GM12891 (cell line): ENCODE data around the gene PXK.

Source experiments
- DNase-seq: peaks from one replicate; pipeline ENCODE4 v3.0.0; 2011; ENCODE audit warnings: low spot score; ENCODE audit not compliant: insufficient read length
- FAIRE-seq: peaks from 2 replicates; lab custom pipeline; 2011; peaks lifted over from hg19 to GRCh38; lab: Jason Lieb, UNC
- PAX5 ChIP-seq: IDR thresholded peaks from 2 replicates; pipeline ENCODE4 v1.6.1; 2011; ENCODE audit warnings: low read length, moderate library complexity, mild to moderate bottlenecking; ENCODE audit not compliant: insufficient read depth, severe bottlenecking
- POLR2A ChIP-seq: IDR thresholded peaks from 2 replicates; pipeline ENCODE4 v1.6.1; 2011; ENCODE audit warnings: low read depth, low read length, control low read depth
- POLR2AphosphoS5 ChIP-seq: IDR thresholded peaks from 2 replicates; pipeline ENCODE4 v1.6.1; 2011; ENCODE audit warnings: low read depth, low read length, control low read depth
- POU2F2 ChIP-seq: IDR thresholded peaks from 2 replicates; pipeline ENCODE4 v1.6.1; 2011; ENCODE audit warnings: low read depth, mild to moderate bottlenecking, control low read depth, low read length, moderate library complexity
- SPI1 ChIP-seq: IDR thresholded peaks from 2 replicates; pipeline ENCODE4 v1.6.1; 2011; ENCODE audit warnings: low read depth, low read length, control low read depth
- TAF1 ChIP-seq: IDR thresholded peaks from 2 replicates; pipeline ENCODE4 v1.6.1; 2011; ENCODE audit warnings: low read depth, low read length, control low read depth

The PXK gene

GRCh38 chr3:58345457-58345856 lies 12.8 kb downstream of the PXK start:
- no peak for FAIRE-seq
- no peak for DNase-seq
- TF ChIP-seq POLR2A (no peak), PAX5 (no peak), SPI1 (no peak), TAF1 (no peak), POU2F2 (no peak), POLR2AphosphoS5 (no peak)

GRCh38 chr3:58346368-58346767 lies 13.7 kb downstream of the PXK start:
- FAIRE-seq: peak; percentile 47
- TF ChIP-seq POLR2A (no peak), POLR2AphosphoS5 (no peak), PAX5 (no peak), SPI1 (no peak), TAF1 (no peak), POU2F2 (no peak)
- DNase-seq: no peak

- no peak for FAIRE-seq
- no peak for DNase-seq
- TF ChIP-seq POLR2AphosphoS5 (no peak), POU2F2 (no peak), TAF1 (no peak), POLR2A (no peak), PAX5 (no peak), SPI1 (no peak)
Observed at GRCh38 chr3:58347984-58348383, 15.3 kb downstream of the PXK start.

- FAIRE-seq: peak; percentile 98
- peak; percentile 25 for DNase-seq
- TF ChIP-seq POU2F2 (no peak), SPI1 (peak; percentile 78), PAX5 (peak; percentile 76), POLR2AphosphoS5 (no peak), TAF1 (no peak), POLR2A (0 out of 2 replicates have a peak, but pooled peaks have one; percentile 50)
Observed at GRCh38 chr3:58349792-58350626, 17.3 kb downstream of the PXK start.

DNA sequence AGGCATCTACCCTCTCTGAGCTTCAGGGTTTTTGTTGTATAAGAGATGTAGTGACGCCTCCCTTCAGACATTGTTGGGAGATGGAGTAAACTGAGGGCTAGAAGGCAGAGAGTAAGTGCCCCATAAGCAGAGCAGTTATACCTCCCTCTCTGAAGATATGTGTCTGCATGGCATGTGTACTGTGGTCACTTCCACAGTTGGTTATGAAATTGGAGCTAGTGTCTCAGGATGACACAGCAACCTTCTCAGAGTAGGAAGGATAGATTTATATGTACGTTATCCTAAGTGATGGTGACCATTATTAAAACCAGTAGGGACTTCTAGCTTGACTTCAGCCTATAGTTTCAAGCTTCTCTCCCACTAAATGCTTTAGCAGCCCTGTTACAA lies 17.9 kb downstream of the PXK start:
- TF ChIP-seq PAX5 (no peak), POU2F2 (no peak), TAF1 (no peak), SPI1 (no peak), POLR2A (no peak), POLR2AphosphoS5 (no peak)
- DNase-seq: no peak
- no peak for FAIRE-seq

DNA sequence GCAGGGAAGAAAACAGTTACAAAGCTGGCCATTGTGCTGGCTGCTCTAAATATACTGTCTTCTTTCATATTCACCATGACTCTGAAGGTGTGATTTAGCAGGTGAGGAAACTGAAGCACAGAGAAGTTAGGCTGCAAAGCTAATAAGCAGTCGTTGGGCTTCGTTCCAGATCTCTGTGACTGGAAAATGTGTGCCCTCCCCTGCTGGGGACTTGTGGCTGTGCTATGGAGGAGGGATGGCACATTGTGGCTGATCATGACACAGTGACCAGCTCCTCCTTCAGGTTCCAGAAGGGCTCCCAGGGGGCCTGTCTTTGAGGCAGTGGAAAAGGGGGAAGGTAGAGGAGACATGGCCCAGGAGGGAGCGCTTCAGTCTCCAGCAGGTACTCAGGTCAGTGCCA lies 19.2 kb downstream of the PXK start:
- FAIRE-seq (peak; percentile 92), DNase-seq (no peak)
- TF ChIP-seq PAX5 (no peak), POLR2A (no peak), TAF1 (no peak), POU2F2 (no peak), SPI1 (no peak), POLR2AphosphoS5 (no peak)

GRCh38 chr3:58352626-58353025 lies 19.9 kb downstream of the PXK start:
- TF ChIP-seq TAF1: no peak
- DNase-seq (no peak), FAIRE-seq (no peak)

DNA sequence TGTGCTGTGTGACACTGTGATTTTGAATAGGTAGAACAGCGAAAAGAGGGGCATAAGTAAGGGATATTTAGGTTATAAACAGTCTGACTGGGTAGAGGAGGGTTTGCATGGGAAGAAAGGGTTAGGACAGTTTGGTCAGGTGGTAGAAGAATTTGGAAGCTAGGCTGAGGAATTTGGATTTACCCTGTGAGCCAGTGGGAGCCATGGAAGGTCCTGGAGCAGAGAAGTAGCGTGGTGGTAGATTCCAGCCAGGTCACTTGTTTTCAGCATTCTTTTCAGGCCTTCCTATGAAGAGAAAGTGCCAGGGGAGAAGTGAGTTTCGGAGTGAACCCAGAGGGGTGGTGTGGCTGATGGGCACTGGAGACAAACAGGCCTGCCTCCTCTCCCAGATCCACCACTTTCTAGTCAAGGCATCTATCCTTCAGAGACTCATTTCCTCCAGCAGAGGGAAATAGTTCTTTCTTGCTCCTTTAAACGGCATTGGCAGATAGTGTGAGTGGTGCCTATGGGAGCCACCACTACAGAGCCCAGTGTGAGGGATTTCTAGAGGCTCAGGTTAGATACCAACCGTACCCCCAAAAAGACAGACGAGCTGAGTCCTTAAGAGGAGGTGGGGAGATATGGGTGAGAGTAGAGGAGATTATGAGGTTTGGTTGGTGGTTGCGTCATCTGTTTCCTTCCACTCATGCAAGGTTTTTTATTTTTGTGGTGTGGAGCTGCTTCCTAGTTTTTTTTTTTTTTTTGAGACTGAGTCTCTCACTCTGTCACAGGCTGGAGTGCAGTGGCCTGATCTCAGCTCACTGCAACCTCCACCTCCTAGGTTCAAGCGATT lies 21.2 kb downstream of the PXK start:
- peak; percentile 66 for FAIRE-seq
- TF ChIP-seq POLR2AphosphoS5: no peak
- no peak for TF ChIP-seq PAX5
- TF ChIP-seq POLR2A: no peak
- TF ChIP-seq POU2F2: no peak
- TF ChIP-seq TAF1: no peak
- TF ChIP-seq SPI1: no peak
- DNase-seq: no peak

GRCh38 chr3:58355179-58355578 lies 22.5 kb downstream of the PXK start:
- no peak for DNase-seq
- FAIRE-seq: peak; percentile 90
- TF ChIP-seq PAX5: no peak
- TF ChIP-seq SPI1: peak; percentile 82

GRCh38 chr3:58356054-58356453 lies 23.4 kb downstream of the PXK start:
- TF ChIP-seq POLR2A: no peak
- no peak for TF ChIP-seq POLR2AphosphoS5
- no peak for TF ChIP-seq TAF1
- no peak for TF ChIP-seq POU2F2
- peak; percentile 29 for TF ChIP-seq SPI1
- no peak for DNase-seq
- FAIRE-seq: peak; percentile 82

DNA sequence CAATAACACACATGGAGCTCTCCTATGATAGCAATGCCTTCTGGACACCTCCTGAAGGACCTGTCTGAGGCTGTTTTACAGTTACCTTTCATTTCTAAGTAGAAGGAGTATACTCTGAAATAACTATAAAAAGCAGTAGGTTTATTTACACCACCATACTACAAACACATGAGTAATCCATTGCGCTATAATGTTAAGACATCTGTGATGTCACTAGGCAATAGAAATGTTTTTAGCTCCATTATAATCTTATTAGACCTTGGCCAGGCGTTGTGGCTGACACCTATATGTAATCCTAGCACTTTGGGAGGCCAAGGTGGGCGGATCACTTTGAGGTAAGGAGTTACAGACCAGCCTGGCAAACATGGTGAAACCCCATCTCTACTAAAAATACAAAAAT lies 24.7 kb downstream of the PXK start:
- DNase-seq: no peak
- TF ChIP-seq PAX5: no peak
- no peak for TF ChIP-seq POU2F2
- no peak for TF ChIP-seq SPI1
- no peak for TF ChIP-seq POLR2AphosphoS5
- no peak for TF ChIP-seq TAF1
- TF ChIP-seq POLR2A: no peak
- peak; percentile 28 for FAIRE-seq
